OCI-LY1 (cell line): Measurements from ENCODE around the gene SLC27A6.

ENCODE experiments used
- H2AFZ ChIP-seq: fragments of 200-600 bp; sonication (generic), shearing (Covaris generic); 2 replicates; pipeline ENCODE4 v1.6.0; 2014; ENCODE audit warnings: antibody characterized with exemption, mild to moderate bottlenecking, low read length
- H3F3A ChIP-seq: fragments of 200-600 bp; sonication (generic), shearing (Covaris generic); 2 replicates; pipeline ENCODE4 v1.6.0; 2014; ENCODE audit warnings: mild to moderate bottlenecking, antibody characterized with exemption, low read length, moderate library complexity; ENCODE audit not compliant: insufficient read depth
- H3K27ac ChIP-seq: fragments of 200-600 bp; sonication (generic); 2 replicates; pipeline ENCODE4 v1.5.1; 2014; ENCODE audit warnings: low read length, mixed run types, mild to moderate bottlenecking, low read depth; ENCODE audit not compliant: poor library complexity, severe bottlenecking
- H3K27me3 ChIP-seq: fragments of 200-600 bp; sonication (generic); 2 replicates; pipeline ENCODE4 v1.6.0; 2014; ENCODE audit warnings: antibody characterized with exemption, mild to moderate bottlenecking, low read length, moderate library complexity; ENCODE audit not compliant: insufficient read depth
- H3K36me3 ChIP-seq: fragments of 200-600 bp; sonication (generic); 2 replicates; pipeline ENCODE4 v1.6.1; 2014; ENCODE audit warnings: mild to moderate bottlenecking, antibody characterized with exemption, low read length, moderate library complexity, mixed read lengths; ENCODE audit not compliant: insufficient read depth
- H3K4me1 ChIP-seq: fragments of 200-600 bp; sonication (generic); 2 replicates; pipeline ENCODE4 v1.5.1; 2014; ENCODE audit warnings: mild to moderate bottlenecking, low read length, moderate library complexity; ENCODE audit not compliant: insufficient read depth, severe bottlenecking
- H3K4me2 ChIP-seq: fragments of 200-600 bp; sonication (generic), shearing (Covaris generic); 2 replicates; pipeline ENCODE4 v1.6.1; 2014; ENCODE audit warnings: low read length
- H3K4me3 ChIP-seq: fragments of 200-600 bp; sonication (generic); 2 replicates; pipeline ENCODE4 v1.5.1; 2014; ENCODE audit warnings: low read length, low read depth, mild to moderate bottlenecking, mixed read lengths; ENCODE audit not compliant: poor library complexity, severe bottlenecking
- H3K79me2 ChIP-seq: fragments of 200-600 bp; shearing (Covaris generic); 2 replicates; pipeline ENCODE4 v1.6.1; 2016; ENCODE audit warnings: mixed run types, low read length, mixed read lengths; ENCODE audit not compliant: insufficient read depth
- H3K9ac ChIP-seq: fragments of 200-600 bp; sonication (generic), shearing (Covaris generic); 2 replicates; pipeline ENCODE4 v1.6.1; 2014; ENCODE audit warnings: mild to moderate bottlenecking, low read length, mixed read lengths
- H3K9me2 ChIP-seq: fragments of 200-600 bp; sonication (generic), shearing (Covaris generic); 2 replicates; pipeline ENCODE4 v1.6.1; 2014; ENCODE audit warnings: low read depth, mild to moderate bottlenecking, low read length, mixed read lengths
- H3K9me3 ChIP-seq: fragments of 200-600 bp; shearing (Covaris generic); 2 replicates; pipeline ENCODE4 v1.6.1; 2014; ENCODE audit warnings: low read length, mixed read lengths
- H4K20me1 ChIP-seq: fragments of 200-600 bp; sonication (generic), shearing (Covaris generic); 2 replicates; pipeline ENCODE4 v1.6.0; 2016; ENCODE audit warnings: mild to moderate bottlenecking, low read length; ENCODE audit not compliant: insufficient read depth
- CTCF ChIP-seq: fragments of 200-600 bp; sonication (generic), shearing (Covaris generic); IDR thresholded peaks from 2 replicates; pipeline ENCODE4 v1.5.1; 2017; ENCODE audit warnings: mild to moderate bottlenecking, antibody characterized with exemption, low read length, moderate library complexity, mixed read lengths
- EZH2 ChIP-seq: fragments of 200-600 bp; sonication (generic), shearing (Covaris generic); IDR thresholded peaks from 2 replicates; pipeline ENCODE4 v1.8.0; 2017; ENCODE audit warnings: borderline replicate concordance, mixed run types, mild to moderate bottlenecking, antibody characterized with exemption, low read length, moderate library complexity, mixed read lengths

Gene SLC27A6

GRCh38 chr5:129078660-129079059 is 113.4 kb downstream of the SLC27A6 start:
- no peak for TF ChIP-seq CTCF
- TF ChIP-seq EZH2, result no peak
- H3F3A ChIP-seq, result no peaks in the 10 kb centered on the region

GRCh38 chr5:129079496-129079895 is 114.2 kb downstream of the SLC27A6 start:
- H3K79me2 ChIP-seq, result no peaks in the 10 kb centered on the region
- no peak overlapping the region for H3K4me3 ChIP-seq
- H3K4me2 ChIP-seq, result no peak overlapping the region
- no peaks in the 10 kb centered on the region for H3K4me1 ChIP-seq
- no peaks in the 10 kb centered on the region for H3K9me2 ChIP-seq
- no peak overlapping the region for H3K27ac ChIP-seq
- H3F3A ChIP-seq, result no peaks in the 10 kb centered on the region
- H3K9ac ChIP-seq, result no peak overlapping the region
- H3K36me3 ChIP-seq, result no peaks in the 10 kb centered on the region
- no peaks in the 10 kb centered on the region for H3K27me3 ChIP-seq
- TF ChIP-seq CTCF, result no peak
- no peak for TF ChIP-seq EZH2
- H2AFZ ChIP-seq, result no peak overlapping the region
- no peaks in the 10 kb centered on the region for H3K9me3 ChIP-seq
- no peaks in the 10 kb centered on the region for H4K20me1 ChIP-seq

More at GRCh38 chr5:129078660-129079059, 113.4 kb downstream of the SLC27A6 start:
- Histone ChIP-seq H3K36me3 (no peaks in the 10 kb centered on the region), H3K4me1 (no peaks in the 10 kb centered on the region), H3K4me3 (no peak overlapping the region), H3K9ac (no peak overlapping the region), H3K27me3 (no peaks in the 10 kb centered on the region), H2AFZ (no peak overlapping the region), H4K20me1 (no peaks in the 10 kb centered on the region), H3K79me2 (no peaks in the 10 kb centered on the region), H3K9me3 (no peaks in the 10 kb centered on the region), H3K4me2 (no peak overlapping the region), H3K27ac (no peak overlapping the region), H3K9me2 (no peaks in the 10 kb centered on the region)

GRCh38 chr5:129080766-129081165 is 115.5 kb downstream of the SLC27A6 start:
- H3K27ac ChIP-seq, result no peak overlapping the region
- no peak overlapping the region for H3K9ac ChIP-seq
- no peaks in the 10 kb centered on the region for H3K27me3 ChIP-seq
- H3K9me3 ChIP-seq, result no peaks in the 10 kb centered on the region
- H2AFZ ChIP-seq, result no peak overlapping the region
- H3K4me2 ChIP-seq, result no peak overlapping the region
- H3K79me2 ChIP-seq, result no peaks in the 10 kb centered on the region
- TF ChIP-seq EZH2, result no peak
- TF ChIP-seq CTCF, result no peak
- no peaks in the 10 kb centered on the region for H3K36me3 ChIP-seq
- H3K9me2 ChIP-seq, result no peaks in the 10 kb centered on the region
- H3K4me1 ChIP-seq, result no peaks in the 10 kb centered on the region
- H3F3A ChIP-seq, result no peaks in the 10 kb centered on the region
- no peak overlapping the region for H3K4me3 ChIP-seq
- H4K20me1 ChIP-seq, result no peaks in the 10 kb centered on the region
